ENCODE data around the gene ANKRD17. TPM values are rescaled to one million over a fixed set of nuclear protein-coding genes. Genes with fewer than 3 reads are reported as not detected.

ANKRD17 gene
- total and polyA plus RNA-seq, 9 of the 15 experiments (the other 6 are each of a cell fraction or from before 2014, with no cell fraction given), result 25.5 to 86.9 (median 52.2) TPM

- TF ChIP-seq POLR2B (IDR thresholded peaks at IDR 0.05; ENCODE audit: low read depth, partially characterized antibody) (peak; percentile 96), ZNF561 (CRISPR knock-in tag; conservative IDR thresholded peaks at IDR 0.05) (no peak), KDM1A (IDR thresholded peaks at IDR 0.05) (no peak), SIN3A (IDR thresholded peaks at IDR 0.05; ENCODE audit: borderline replicate concordance in 2 of 2, control insufficient read depth in 1 of 2, low read depth in 2 of 2, low read length in 2 of 2) (peak in 1 of 2 experiments; percentile 69; a peak in 1 of 4 replicates), ZNF717 (CRISPR knock-in tag; IDR thresholded peaks at IDR 0.05) (no peak), SMC3 (conservative IDR thresholded peaks at IDR 0.05; ENCODE audit: insufficient read depth, low read depth, low read length) (no peak), CSDE1 (IDR thresholded peaks at IDR 0.05) (peak in 1 of 2 experiments; percentile 64; a peak in 2 of 4 replicates), CREB1 (IDR thresholded peaks at IDR 0.05) (peak; percentile 51; the same call in 1 of the 2 replicates), CREB1 (CRISPR knock-in tag; IDR thresholded peaks at IDR 0.05) (0 out of 2 replicates have a peak, but pooled peaks have one; percentile 39), MCM2 (IDR thresholded peaks at IDR 0.05; ENCODE audit: low read depth) (no peak), MECOM (CRISPR knock-in tag; IDR thresholded peaks at IDR 0.05) (no peak), ZNF77 (CRISPR knock-in tag; IDR thresholded peaks at IDR 0.05) (no peak), KDM2B (CRISPR knock-in tag; IDR thresholded peaks at IDR 0.05) (no peak), RBM15 (IDR thresholded peaks at IDR 0.05; ENCODE audit: insufficient read depth, low read length) (no peak), SIRT6 (IDR thresholded peaks at IDR 0.05; ENCODE audit: low read depth, low read length) (no peak), HNRNPUL1 (IDR thresholded peaks at IDR 0.05; ENCODE audit: low read length) (no peak), ZNF174 (CRISPR knock-in tag; IDR thresholded peaks at IDR 0.05) (no peak), EP400 (IDR thresholded peaks at IDR 0.05) (peak; percentile 91), FOSL1 (tag; conservative IDR thresholded peaks at IDR 0.05) (peak; percentile 92), CEBPB (tag; IDR thresholded peaks at IDR 0.05) (no peak), HDAC1 (IDR thresholded peaks at IDR 0.05) (0 out of 4 replicates have a peak, but pooled peaks of 1 of the 2 experiments have one; percentile 58), TAF15 (IDR thresholded peaks at IDR 0.05; ENCODE audit: low read depth, low read length) (no peak)
- TF ChIP-seq, protein P1, sequence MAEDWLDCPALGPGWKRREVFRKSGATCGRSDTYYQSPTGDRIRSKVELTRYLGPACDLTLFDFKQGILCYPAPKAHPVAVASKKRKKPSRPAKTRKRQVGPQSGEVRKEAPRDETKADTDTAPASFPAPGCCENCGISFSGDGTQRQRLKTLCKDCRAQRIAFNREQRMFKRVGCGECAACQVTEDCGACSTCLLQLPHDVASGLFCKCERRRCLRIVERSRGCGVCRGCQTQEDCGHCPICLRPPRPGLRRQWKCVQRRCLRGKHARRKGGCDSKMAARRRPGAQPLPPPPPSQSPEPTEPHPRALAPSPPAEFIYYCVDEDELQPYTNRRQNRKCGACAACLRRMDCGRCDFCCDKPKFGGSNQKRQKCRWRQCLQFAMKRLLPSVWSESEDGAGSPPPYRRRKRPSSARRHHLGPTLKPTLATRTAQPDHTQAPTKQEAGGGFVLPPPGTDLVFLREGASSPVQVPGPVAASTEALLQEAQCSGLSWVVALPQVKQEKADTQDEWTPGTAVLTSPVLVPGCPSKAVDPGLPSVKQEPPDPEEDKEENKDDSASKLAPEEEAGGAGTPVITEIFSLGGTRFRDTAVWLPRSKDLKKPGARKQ (CRISPR knock-in tag; IDR thresholded peaks at IDR 0.05), result no peak
- TF ChIP-seq, protein P2, sequence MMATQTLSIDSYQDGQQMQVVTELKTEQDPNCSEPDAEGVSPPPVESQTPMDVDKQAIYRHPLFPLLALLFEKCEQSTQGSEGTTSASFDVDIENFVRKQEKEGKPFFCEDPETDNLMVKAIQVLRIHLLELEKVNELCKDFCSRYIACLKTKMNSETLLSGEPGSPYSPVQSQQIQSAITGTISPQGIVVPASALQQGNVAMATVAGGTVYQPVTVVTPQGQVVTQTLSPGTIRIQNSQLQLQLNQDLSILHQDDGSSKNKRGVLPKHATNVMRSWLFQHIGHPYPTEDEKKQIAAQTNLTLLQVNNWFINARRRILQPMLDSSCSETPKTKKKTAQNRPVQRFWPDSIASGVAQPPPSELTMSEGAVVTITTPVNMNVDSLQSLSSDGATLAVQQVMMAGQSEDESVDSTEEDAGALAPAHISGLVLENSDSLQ (IDR thresholded peaks at IDR 0.05), result peak; percentile 57; the same call in 1 of the 2 replicates
- TF ChIP-seq, protein P3, sequence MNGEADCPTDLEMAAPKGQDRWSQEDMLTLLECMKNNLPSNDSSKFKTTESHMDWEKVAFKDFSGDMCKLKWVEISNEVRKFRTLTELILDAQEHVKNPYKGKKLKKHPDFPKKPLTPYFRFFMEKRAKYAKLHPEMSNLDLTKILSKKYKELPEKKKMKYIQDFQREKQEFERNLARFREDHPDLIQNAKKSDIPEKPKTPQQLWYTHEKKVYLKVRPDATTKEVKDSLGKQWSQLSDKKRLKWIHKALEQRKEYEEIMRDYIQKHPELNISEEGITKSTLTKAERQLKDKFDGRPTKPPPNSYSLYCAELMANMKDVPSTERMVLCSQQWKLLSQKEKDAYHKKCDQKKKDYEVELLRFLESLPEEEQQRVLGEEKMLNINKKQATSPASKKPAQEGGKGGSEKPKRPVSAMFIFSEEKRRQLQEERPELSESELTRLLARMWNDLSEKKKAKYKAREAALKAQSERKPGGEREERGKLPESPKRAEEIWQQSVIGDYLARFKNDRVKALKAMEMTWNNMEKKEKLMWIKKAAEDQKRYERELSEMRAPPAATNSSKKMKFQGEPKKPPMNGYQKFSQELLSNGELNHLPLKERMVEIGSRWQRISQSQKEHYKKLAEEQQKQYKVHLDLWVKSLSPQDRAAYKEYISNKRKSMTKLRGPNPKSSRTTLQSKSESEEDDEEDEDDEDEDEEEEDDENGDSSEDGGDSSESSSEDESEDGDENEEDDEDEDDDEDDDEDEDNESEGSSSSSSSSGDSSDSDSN (IDR thresholded peaks at IDR 0.05; ENCODE audit: borderline replicate concordance in 1 of 2, low read depth in 2 of 2, low read length in 2 of 2), result no peak
These were observed 35.9 kb downstream of the ANKRD17 start (continued) for GRCh38 chr4:73222466-73223257.
